ENCODE results near the gene WLS.

- TF ChIP-seq CTCF (IDR thresholded peaks at IDR 0.05; ENCODE audit: insufficient read depth, low read depth, low read length) (no peak), EZH2 (IDR thresholded peaks at IDR 0.05; ENCODE audit: insufficient read depth, low read length) (no peak)
Measured at GRCh38 chr1:68173936-68174737, 58.2 kb downstream of the WLS start.
